NCI-H774 (cell line): Measurements from ENCODE around the gene SYNPO2L.
"Not testable (repeated sequence)": the region's sequence is repeated elsewhere in the genome, so short reads cannot be mapped to it uniquely, and the experiment has no call there.

Experiments used
- DNase-seq: peaks from one replicate; lab custom pipeline; 2025; lab: John Stamatoyannopoulos, UW

SYNPO2L gene

GRCh38 chr10:73655990-73656298 lies at the start of gene SYNPO2L:
SYNPO2L (minus strand) TSS chr10:73656029; CDS start chr10:73655922, 107 bp downstream.
- DNase-seq, result no peak

GRCh38 chr10:73703924-73704323 lies 48.1 kb upstream of the SYNPO2L start:
- not testable (repeated sequence) for DNase-seq

- DNase-seq, result not testable (repeated sequence)
Observed at GRCh38 chr10:73698819-73699218, 43.0 kb upstream of the SYNPO2L start.

- DNase-seq, result not testable (repeated sequence)
Observed at GRCh38 chr10:73697675-73698159, 41.9 kb upstream of the SYNPO2L start, which contains the start of gene AGAP5. AGAP5 (minus strand) TSS chr10:73698109; CDS start chr10:73697755, 354 bp downstream.

GRCh38 chr10:73695302-73695701 lies 39.5 kb upstream of the SYNPO2L start:
- DNase-seq, result not testable (repeated sequence)

- DNase-seq, result not testable (repeated sequence)
Observed at GRCh38 chr10:73690755-73691154, 34.9 kb upstream of the SYNPO2L start.

- not testable (repeated sequence) for DNase-seq
Observed at GRCh38 chr10:73689596-73689995, 33.8 kb upstream of the SYNPO2L start.

GRCh38 chr10:73687641-73688040 lies 31.8 kb upstream of the SYNPO2L start:
- not testable (repeated sequence) for DNase-seq

- not testable (repeated sequence) for DNase-seq
Observed at GRCh38 chr10:73674546-73674945, 18.7 kb upstream of the SYNPO2L start.

- DNase-seq, result not testable (repeated sequence)
Observed at GRCh38 chr10:73668378-73668777, 12.5 kb upstream of the SYNPO2L start.

GRCh38 chr10:73666153-73666809 lies 10.5 kb upstream of the SYNPO2L start:
- DNase-seq, result not testable (repeated sequence)

GRCh38 chr10:73665581-73665980 lies 9.8 kb upstream of the SYNPO2L start:
- DNase-seq, result not testable (repeated sequence)

- not testable (repeated sequence) for DNase-seq
Observed at GRCh38 chr10:73664156-73665040, 8.6 kb upstream of the SYNPO2L start.

- DNase-seq, result not testable (repeated sequence)
Observed at GRCh38 chr10:73663621-73664020, 7.8 kb upstream of the SYNPO2L start.

- DNase-seq, result not testable (repeated sequence)
Observed at GRCh38 chr10:73662705-73663104, 6.9 kb upstream of the SYNPO2L start.

GRCh38 chr10:73655257-73655989 lies 406 bp downstream of the SYNPO2L start:
- no peak for DNase-seq

- no peak for DNase-seq
Observed at GRCh38 chr10:73653701-73654100, 2.1 kb downstream of the SYNPO2L start.

GRCh38 chr10:73653195-73653594 lies 2.6 kb downstream of the SYNPO2L start:
- DNase-seq, result no peak

- no peak for DNase-seq
Observed at GRCh38 chr10:73650537-73651331, 5.1 kb downstream of the SYNPO2L start.

- no peak for DNase-seq
Observed at GRCh38 chr10:73649876-73650536, 5.8 kb downstream of the SYNPO2L start.
